Esophagus squamous epithelium (tissue), 5 donors: ENCODE results near the gene KCNB1. TPM values are rescaled to one million over a fixed set of nuclear protein-coding genes. Genes with fewer than 3 reads are reported as not detected.

Experiments used
- DNase-seq: peaks from one replicate; lab custom pipeline; 2025; lab: John Stamatoyannopoulos, UW
- H3K27ac ChIP-seq, 4 donors: fragments of 200-600 bp; sonication (generic); one replicate each; pipeline ENCODE4 v1.5.1; 2016 to 2019; ENCODE audit warnings: mild to moderate bottlenecking in 1 of 4
- H3K27me3 ChIP-seq, 4 donors: fragments of 200-600 bp; sonication (generic); 1 replicate in 3 of 4; 2 replicates in 1 of 4; pipeline versions ENCODE4 v1.5.1 to v1.6.0; 2017 to 2021; ENCODE audit warnings: antibody characterized with exemption in 1 of 4
- H3K36me3 ChIP-seq, 3 donors: fragments of 200-600 bp; sonication (generic); one replicate each; pipeline ENCODE4 v1.5.1; 2016 to 2019
- H3K4me1 ChIP-seq, 3 donors: fragments of 200-600 bp; sonication (generic); one replicate each; pipeline ENCODE4 v1.5.1; 2017 to 2019
- H3K4me3 ChIP-seq, 4 donors: fragments of 200-600 bp; sonication (generic); 1 replicate in 3 of 4; 2 replicates in 1 of 4; pipeline ENCODE4 v1.5.1; 2016 to 2019; ENCODE audit warnings: mild to moderate bottlenecking in 2 of 4, moderate library complexity in 1 of 4
- H3K9me3 ChIP-seq, 3 donors: fragments of 200-600 bp; sonication (generic); one replicate each; pipeline ENCODE4 v1.5.1; 2016 to 2019
- POLR2A ChIP-seq, 4 donors: fragments of 450-650 bp; IDR thresholded peaks; one replicate each; pipeline ENCODE4 v1.6.1; 2017; ENCODE audit warnings: antibody characterized with exemption in 4 of 4, mild to moderate bottlenecking in 4 of 4, moderate library complexity in 3 of 4
- WGBS, 2 donors: methylation state at CpG; one replicate each; pipeline ENCODE4 v1.1.5; 2018; 5-methylcytosine and 5-hydroxymethylcytosine counted together
- intact Hi-C: fragments of 100-400 bp; cut with DNase I; formaldehyde crosslinking; loops from one replicate; pipeline ENCODE4 v1.15.0; 2022
- total RNA-seq, 4 donors: library from RNA; depleted of rRNA; stranded (reverse); fragments of >200 nt; gene quantifications; one replicate each; pipeline ENCODE4 v1.1.0, GENCODE V29; 2016
- TF ChIP-seq, protein P1 (sequence below), 6 experiments: fragments of 450-650 bp in 4 of 6; fragments of 200-600 bp in 2 of 6; sonication (generic) in 2 of 6; IDR thresholded peaks; one replicate each; pipeline ENCODE4 v1.5.1; 2016 to 2019; ENCODE audit warnings: antibody characterized with exemption in 6 of 6, mild to moderate bottlenecking in 4 of 6, moderate library complexity in 4 of 6
- donor health status: DM: yes; HTN: yes; CAD: no.

The KCNB1 gene
- total RNA-seq, 4 donors from 2014 or later = 0.11 to 3.6 (median 1.1) TPM

DNA sequence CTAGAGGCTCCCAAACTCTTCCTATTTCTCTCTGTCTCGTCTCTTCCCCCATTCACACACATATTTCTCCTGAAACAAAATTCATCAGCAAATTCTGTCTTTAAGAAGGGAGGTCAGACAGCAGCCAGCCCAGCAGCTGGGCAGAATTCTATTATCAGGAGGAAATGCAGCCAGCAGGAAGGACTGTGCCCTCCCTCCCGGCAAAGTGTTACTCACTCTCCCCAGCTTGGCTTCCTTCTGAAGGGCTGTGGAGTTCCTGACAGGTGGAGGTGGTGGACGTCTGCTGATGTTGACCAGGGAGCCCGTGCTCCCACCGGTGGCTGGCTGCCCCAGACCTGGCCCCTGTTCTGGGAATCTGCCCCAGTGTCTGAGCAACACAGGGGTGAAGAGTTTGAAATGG, 37.3 kb downstream of the KCNB1 start:
- intact Hi-C loops = no loop called here
- H3K27me3 ChIP-seq = peaks cover 0 to 36% (median 0%) of the 10 kb centered on the region in 4 donors
- H3K4me3 ChIP-seq = no peak overlapping the region
- no peaks in the 10 kb centered on the region for H3K9me3 ChIP-seq
- peaks cover 0 to 43% (median 11%) of the 10 kb centered on the region in 3 donors for H3K4me1 ChIP-seq
- no peak for DNase-seq
- TF ChIP-seq, protein P1, sequence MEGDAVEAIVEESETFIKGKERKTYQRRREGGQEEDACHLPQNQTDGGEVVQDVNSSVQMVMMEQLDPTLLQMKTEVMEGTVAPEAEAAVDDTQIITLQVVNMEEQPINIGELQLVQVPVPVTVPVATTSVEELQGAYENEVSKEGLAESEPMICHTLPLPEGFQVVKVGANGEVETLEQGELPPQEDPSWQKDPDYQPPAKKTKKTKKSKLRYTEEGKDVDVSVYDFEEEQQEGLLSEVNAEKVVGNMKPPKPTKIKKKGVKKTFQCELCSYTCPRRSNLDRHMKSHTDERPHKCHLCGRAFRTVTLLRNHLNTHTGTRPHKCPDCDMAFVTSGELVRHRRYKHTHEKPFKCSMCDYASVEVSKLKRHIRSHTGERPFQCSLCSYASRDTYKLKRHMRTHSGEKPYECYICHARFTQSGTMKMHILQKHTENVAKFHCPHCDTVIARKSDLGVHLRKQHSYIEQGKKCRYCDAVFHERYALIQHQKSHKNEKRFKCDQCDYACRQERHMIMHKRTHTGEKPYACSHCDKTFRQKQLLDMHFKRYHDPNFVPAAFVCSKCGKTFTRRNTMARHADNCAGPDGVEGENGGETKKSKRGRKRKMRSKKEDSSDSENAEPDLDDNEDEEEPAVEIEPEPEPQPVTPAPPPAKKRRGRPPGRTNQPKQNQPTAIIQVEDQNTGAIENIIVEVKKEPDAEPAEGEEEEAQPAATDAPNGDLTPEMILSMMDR (IDR thresholded peaks at IDR 0.05) = no peak
- TF ChIP-seq POLR2A (IDR thresholded peaks at IDR 0.05) = no peak
- 12 to 19% methylated on average over 4 of the region's 5 CpGs for WGBS, 2 donors
- H3K27ac ChIP-seq = peak overlapping the region in 3 of 4 donors; percentile 73 to 85 (median 78)
- no peaks in the 10 kb centered on the region for H3K36me3 ChIP-seq

DNA sequence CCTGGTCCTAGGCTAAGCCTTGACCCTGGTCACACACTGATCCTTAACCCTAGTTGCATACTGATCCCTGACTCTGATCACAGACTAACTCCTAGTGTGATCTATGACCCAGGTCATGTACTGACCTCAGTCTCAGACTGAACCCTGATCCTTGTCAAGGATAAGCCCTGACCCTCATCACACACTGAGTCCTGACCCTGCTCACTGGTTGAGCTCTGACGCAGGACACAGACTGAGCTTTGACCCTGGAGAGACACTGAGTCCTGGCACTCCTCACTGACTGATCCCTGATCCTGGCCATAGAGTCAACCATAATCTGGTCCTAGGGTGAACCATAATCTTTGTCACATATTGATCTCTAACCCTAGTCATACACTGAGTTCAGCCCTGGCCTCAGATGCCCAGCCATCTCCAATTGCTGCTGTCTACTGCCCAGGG, 37.9 kb downstream of the KCNB1 start:
- intact Hi-C loops = no loop called here
- H3K36me3 ChIP-seq = no peaks in the 10 kb centered on the region
- no peak overlapping the region for H3K4me3 ChIP-seq
- peaks cover 0 to 43% (median 11%) of the 10 kb centered on the region in 3 donors for H3K4me1 ChIP-seq
- DNase-seq = no peak
- TF ChIP-seq, protein P1 (IDR thresholded peaks at IDR 0.05) = no peak
- TF ChIP-seq POLR2A (IDR thresholded peaks at IDR 0.05) = no peak
- peak overlapping the region in 3 of 4 donors; percentile 73 to 85 (median 78) for H3K27ac ChIP-seq
- H3K9me3 ChIP-seq = no peaks in the 10 kb centered on the region
- H3K27me3 ChIP-seq = peaks cover 0 to 36% (median 0%) of the 10 kb centered on the region in 4 donors
- 100% methylated on average over 1 of the region's 1 CpG; no CpG with 5 or more reads in 1 of the 2 donors for WGBS, 2 donors

DNA sequence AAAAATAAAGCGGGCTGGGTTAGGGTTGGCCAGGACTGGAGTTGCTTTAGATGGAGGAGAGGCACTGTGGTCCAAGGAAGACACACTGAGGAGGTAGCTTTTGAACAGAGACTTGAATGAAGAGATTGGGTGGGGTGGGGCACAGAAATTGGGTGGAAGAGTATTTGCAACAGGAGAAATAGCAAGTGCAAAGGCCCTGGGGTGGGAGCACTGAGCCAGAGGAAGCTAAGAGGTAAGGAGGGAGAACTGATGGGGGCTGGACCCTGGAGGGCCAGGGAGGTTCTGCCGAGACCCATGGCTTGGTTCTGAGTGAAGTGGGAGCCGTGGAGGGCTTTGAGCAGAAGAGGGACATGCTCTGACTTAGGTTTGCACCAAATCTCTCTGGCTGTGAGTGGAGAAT, 45.4 kb downstream of the KCNB1 start:
- TF ChIP-seq, protein P1 (IDR thresholded peaks at IDR 0.05) = no peak
- TF ChIP-seq POLR2A (IDR thresholded peaks at IDR 0.05) = no peak
- no peak overlapping the region for H3K4me3 ChIP-seq
- WGBS, 2 donors = 79 to 82% methylated on average over 3 of the region's 3 CpGs
- H3K27me3 ChIP-seq = peaks cover 0 to 30% (median 0%) of the 10 kb centered on the region in 4 donors
- no peak for DNase-seq
- no peaks in the 10 kb centered on the region for H3K9me3 ChIP-seq
- no peak overlapping the region for H3K27ac ChIP-seq
- intact Hi-C loops = no loop called here
- no peaks in the 10 kb centered on the region for H3K36me3 ChIP-seq
- H3K4me1 ChIP-seq = no peaks in the 10 kb centered on the region

DNA sequence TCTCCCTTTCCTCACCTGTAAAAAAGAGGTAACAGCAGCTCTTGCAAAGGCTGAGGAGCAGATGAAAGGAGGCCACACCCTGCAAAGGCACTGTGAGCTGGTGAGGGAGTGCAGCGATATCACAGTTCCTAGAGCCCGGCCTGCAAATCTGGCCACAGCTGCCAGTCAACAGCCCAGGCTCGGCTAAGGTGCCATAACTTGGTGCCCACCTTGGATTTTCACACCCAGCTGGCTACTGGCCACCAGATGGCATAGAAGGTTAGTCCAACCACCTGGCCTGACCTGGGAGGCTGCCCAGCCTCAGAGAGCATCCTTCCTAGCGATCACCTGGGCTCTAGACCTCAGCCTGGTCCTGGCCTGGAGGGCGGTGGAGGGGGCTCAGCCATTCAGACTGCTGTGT, 46.8 kb downstream of the KCNB1 start:
- Histone ChIP-seq H3K36me3 (no peaks in the 10 kb centered on the region), H3K9me3 (no peaks in the 10 kb centered on the region), H3K27me3 (peaks cover 0 to 22% (median 0%) of the 10 kb centered on the region in 4 donors), H3K4me3 (no peak overlapping the region), H3K27ac (no peak overlapping the region), H3K4me1 (no peaks in the 10 kb centered on the region)
- DNase-seq = no peak
- WGBS, 2 donors = 61% methylated on average over 4 of the region's 5 CpGs; no CpG with 5 or more reads in 1 of the 2 donors
- TF ChIP-seq POLR2A (IDR thresholded peaks at IDR 0.05) = no peak
- TF ChIP-seq, protein P1 (IDR thresholded peaks at IDR 0.05) = no peak
- intact Hi-C loops = no loop called here

DNA sequence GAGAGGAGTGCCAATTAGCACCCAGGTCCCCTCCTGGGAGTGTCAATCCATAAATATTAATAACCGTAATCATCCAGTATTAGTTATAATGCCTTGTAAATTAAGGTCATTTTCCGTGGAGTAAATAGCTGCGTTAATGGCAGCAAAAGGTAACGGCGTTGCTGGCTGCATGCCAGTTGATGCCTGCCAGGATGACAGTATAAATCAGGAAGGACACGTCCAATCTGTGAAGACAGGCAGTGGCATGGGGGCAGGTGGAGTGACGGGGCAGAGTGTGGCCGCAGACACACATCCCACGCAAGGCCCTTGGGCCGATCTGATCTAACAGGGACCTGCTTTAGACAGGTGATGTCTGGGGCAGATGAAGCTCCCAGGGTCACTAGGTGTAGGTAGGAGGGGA, 49.1 kb downstream of the KCNB1 start:
- no peaks in the 10 kb centered on the region for H3K36me3 ChIP-seq
- H3K4me1 ChIP-seq = no peaks in the 10 kb centered on the region
- H3K9me3 ChIP-seq = no peaks in the 10 kb centered on the region
- no peak for DNase-seq
- no peak overlapping the region for H3K27ac ChIP-seq
- TF ChIP-seq, protein P1 (IDR thresholded peaks at IDR 0.05) = no peak
- TF ChIP-seq POLR2A (IDR thresholded peaks at IDR 0.05) = no peak
- no peak overlapping the region for H3K4me3 ChIP-seq
- intact Hi-C loops = no loop called here
- H3K27me3 ChIP-seq = peaks cover 0 to 7% (median 0%) of the 10 kb centered on the region in 4 donors
- WGBS, 2 donors = 56 to 64% methylated on average over 10 of the region's 10 CpGs
